ENCODE data around the gene TEX28. TPM values are rescaled to one million over a fixed set of nuclear protein-coding genes. Genes with fewer than 3 reads are reported as not detected.
"Not testable (repeated sequence)": the region's sequence is repeated elsewhere in the genome, so short reads cannot be mapped to it uniquely, and the experiment has no call there.

The TEX28 gene
- not detected for total RNA-seq

DNA sequence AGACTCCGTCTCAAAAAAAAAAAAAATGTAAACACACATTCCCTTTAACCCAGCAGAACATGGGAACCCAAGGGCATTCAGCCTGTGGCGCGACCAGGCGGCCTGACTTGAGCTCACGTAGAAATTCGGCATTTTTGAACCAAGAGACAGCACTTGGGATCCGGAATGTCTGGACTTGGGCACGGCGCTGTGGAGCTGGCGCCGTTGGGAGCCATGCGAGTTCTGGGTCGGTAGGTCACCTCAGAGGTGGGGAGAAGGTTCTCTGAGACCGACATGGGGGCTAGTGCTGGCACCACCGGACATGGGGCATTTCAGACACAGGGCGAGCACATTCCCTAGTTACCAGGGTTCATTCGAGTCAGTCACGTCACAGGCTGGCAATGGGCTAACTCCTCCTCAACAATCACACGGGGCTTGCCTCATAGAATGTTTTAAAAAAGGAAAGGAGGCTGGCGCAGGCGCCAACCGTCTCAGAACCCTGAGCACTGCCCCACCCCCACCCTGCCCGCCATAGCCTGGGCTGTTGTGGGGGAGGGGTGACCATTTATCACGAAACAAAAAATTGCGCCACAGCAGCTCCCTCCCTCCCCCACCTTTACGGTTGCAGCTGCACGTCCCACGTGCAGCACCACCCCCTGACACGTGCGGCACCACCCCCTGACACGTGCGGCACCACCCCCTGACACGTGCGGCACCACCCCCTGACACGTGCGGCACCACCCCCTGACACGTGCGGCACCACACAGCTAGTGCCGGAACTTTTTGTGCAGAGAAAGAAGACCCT, at the start of gene TEX28:
Gene TEX28, minus strand, starts transcription at position 334 of the 784 bp plus-strand sequence. CDS start 3,007 bp downstream, outside the sequence.
- no peak for ATAC-seq
- intact Hi-C loops (cut with DNase I): no loop called here

DNA sequence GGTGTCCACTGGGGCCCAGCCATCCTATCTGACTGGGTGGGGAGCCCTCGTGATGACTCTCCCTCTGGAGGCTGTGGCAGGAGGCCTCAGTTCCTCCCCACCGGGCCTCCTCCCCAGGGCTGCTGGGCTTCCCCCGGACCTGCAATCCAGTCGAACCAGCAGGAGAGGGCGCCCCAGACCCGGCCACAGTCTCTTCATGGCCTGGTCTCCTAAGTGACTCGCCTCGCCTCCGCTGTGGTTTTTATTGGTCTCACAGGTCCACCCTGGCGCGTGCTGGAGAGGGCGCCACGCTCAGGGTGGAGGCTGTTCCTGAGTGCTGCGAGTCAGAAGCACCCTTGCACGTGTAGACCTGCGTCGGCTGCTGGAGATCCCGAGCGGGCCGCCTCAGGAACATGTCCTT, 48.7 kb upstream of the TEX28 start:
- DNase-seq (ENCODE audit: low spot score); intact Hi-C loops (cut with DNase I): not testable (repeated sequence)
- peak; percentile 51 for ATAC-seq

More for the DNA sequence above, at the start of gene TEX28:
- no peak for DNase-seq (ENCODE audit: low spot score)

DNA sequence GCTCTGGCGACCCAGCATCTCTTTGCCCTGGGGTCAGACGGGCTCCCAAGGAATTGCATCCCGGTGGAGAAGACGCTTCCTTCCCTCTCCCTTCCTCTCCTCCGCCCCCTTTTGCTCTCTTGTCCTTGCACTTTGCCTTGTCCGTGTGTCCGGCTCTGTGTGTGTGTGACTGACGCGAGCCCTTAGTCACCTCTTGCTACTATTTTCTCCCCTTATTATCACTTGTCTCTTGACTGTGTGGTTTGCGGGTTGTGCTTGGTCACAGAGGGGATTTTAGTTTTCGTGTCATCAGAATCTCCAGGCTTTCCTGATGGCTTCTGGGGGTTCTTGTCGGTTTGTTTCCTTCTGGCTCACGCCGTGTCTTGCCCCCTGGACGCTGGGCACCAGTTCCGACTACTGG, 48.1 kb upstream of the TEX28 start:
- intact Hi-C loops (cut with DNase I); ATAC-seq; DNase-seq (ENCODE audit: low spot score): not testable (repeated sequence)

DNA sequence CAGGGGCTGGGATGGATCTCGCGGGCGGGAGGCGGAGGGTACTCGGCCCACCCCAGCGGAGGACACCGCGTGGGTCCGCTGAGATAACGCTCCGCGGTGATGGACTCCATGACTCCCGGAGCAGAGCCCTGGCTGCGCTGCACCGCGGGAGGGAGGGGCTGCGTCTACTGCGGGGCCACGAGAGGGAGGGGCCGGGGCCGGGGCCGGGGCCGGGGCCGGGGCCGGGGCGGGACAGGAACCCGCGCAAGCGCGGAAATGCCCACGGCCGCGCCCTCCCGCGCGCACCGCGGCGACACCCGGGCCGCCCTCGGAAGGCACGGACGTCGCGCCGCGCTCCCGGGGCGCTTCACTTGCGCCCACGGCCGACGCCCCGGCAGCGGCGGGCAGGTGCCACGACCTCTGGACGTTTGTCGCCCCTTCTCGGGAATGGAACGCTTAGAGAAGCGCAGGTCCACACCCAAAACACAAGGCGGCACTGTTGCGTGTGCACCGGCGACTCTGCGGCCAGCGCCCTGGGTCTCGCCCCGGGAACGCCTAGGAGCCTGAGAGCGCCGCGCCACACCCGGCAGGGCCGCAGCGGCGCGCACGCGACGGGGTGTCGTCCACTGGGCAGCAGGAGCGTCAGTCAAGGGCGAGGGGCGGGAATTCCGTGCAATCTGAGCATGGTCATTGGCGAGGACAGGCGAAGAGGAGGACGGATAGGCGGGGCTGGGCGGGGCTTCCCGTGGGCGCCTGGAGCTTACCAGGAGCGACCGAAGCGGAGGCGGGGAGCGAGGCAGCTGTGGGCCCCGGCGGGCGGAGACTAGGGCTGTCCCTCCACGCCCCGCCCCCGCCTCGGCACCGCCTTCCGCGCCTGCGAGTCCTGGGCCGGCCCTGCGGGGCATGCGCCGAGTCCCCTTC, 46.7 kb upstream of the TEX28 start:
- DNase-seq (ENCODE audit: low spot score); intact Hi-C loops (cut with DNase I): not testable (repeated sequence)
- peak; percentile 90 for ATAC-seq

- intact Hi-C loops (cut with DNase I): no loop called here
- ATAC-seq: no peak
- DNase-seq (ENCODE audit: low spot score): no peak
These were observed 39.6 kb upstream of the TEX28 start for GRCh38 chrX:154334496-154334895.

GRCh38 chrX:154333837-154334271, 38.9 kb upstream of the TEX28 start:
- intact Hi-C loops (cut with DNase I): no loop called here

GRCh38 chrX:154333116-154333515, 38.2 kb upstream of the TEX28 start:
- intact Hi-C loops (cut with DNase I): no loop called here
- ATAC-seq (no peak), DNase-seq (ENCODE audit: low spot score) (no peak)

More at GRCh38 chrX:154333837-154334271, 38.9 kb upstream of the TEX28 start:
- ATAC-seq (no peak), DNase-seq (ENCODE audit: low spot score) (no peak)

- ATAC-seq (no peak), DNase-seq (ENCODE audit: low spot score) (no peak)
- intact Hi-C loops (cut with DNase I): no loop called here
These were observed 37.6 kb upstream of the TEX28 start for GRCh38 chrX:154332561-154332960.

DNA sequence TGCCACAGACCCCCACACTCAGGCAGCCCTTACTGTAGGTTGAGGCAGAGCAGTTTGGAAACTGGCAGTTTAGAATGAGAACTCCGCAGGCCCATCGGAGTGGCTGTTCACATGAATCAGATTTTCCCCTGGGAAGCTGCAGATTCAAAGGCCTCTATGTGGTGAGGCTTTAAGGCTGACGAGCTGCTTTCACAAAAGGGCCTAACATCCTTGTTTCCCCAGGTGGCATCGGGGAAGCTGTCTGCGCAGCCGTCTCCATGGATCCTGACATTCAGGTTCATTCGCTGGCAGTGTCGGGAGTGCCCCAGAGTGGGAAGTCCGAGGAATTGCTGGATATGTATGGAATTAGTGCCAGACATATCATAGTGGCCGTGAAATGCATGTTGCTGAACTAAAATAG, 34.4 kb upstream of the TEX28 start:
- intact Hi-C loops (cut with DNase I): no loop called here
- no peak for DNase-seq (ENCODE audit: low spot score)
- ATAC-seq: no peak

- intact Hi-C loops (cut with DNase I): no loop called here
- no peak for DNase-seq (ENCODE audit: low spot score)
- no peak for ATAC-seq
These were observed 33.7 kb upstream of the TEX28 start for GRCh38 chrX:154328646-154329045.

- ATAC-seq: peak; percentile 19
- no peak for DNase-seq (ENCODE audit: low spot score)
- intact Hi-C loops (cut with DNase I): no loop called here
These were observed 32.3 kb upstream of the TEX28 start for GRCh38 chrX:154327038-154327820.

- intact Hi-C loops (cut with DNase I): no loop called here
- ATAC-seq (peak; percentile 53), DNase-seq (ENCODE audit: low spot score) (no peak)
These were observed 30.6 kb upstream of the TEX28 start for GRCh38 chrX:154325541-154325940.

DNA sequence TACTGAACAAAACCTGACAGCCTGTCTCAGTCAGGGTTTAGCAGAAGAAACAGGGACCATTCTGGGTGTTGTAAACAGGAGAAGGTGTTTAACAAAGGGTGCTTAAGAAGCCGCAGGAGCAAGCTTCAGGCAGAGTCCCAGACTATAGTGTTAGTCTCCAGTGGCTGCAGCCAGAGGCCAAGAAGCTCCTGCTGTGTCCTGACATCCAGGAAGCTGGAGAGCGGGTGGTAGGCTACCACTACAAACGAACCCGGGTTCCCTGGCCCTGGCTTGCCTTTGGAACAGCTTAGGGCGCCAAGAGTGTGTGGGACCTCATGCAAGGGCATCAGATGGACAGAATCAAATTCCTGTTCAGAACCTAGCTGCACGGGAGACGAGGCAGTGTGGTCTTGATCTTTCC, 28.6 kb upstream of the TEX28 start:
- ATAC-seq (no peak), DNase-seq (ENCODE audit: low spot score) (no peak)
- intact Hi-C loops (cut with DNase I): no loop called here

- DNase-seq (ENCODE audit: low spot score) (no peak), ATAC-seq (no peak)
- intact Hi-C loops (cut with DNase I): no loop called here
These were observed 28.0 kb upstream of the TEX28 start for GRCh38 chrX:154322890-154323289.

DNA sequence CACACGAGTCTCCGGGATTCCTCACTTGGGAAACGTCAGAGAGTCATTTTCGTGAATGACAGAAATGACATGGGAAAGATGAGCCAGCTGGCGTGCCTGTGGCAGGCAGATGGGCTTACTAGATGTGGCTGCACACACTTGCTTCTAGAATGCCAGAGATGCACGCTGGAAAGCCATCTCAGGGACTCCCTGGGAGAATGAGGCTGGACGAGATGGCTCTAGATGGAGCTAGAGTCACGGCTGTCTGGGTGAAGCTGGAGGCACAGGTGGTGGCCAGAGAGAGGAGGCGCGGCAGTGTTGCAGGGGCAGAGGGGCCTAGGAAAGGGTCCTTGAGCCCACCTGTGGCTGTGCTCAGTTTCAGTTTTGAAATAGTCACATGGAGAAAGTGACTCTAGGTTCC, 26.7 kb upstream of the TEX28 start:
- no peak for ATAC-seq
- DNase-seq (ENCODE audit: low spot score): no peak
- intact Hi-C loops (cut with DNase I): no loop called here

DNA sequence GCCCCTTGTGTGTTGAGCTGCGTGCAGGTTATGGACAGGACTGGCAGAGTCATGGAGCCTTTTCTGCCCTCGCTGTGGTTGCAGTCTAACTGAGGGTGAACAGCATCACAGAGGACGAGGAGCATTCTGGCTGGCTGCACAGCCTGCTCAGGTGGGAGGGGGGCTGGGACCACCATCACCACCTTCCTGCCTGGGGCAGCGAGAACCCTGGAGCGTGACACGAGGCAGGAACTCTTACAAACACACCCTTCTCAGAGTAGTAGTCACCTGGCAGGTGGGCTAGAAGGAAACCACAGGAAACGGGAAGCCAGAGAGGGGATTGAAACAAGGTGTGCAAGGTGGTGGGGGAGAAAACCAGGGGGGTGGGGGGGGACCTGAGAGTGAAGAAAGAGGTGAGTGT, 26.2 kb upstream of the TEX28 start:
- intact Hi-C loops (cut with DNase I): no loop called here
- DNase-seq (ENCODE audit: low spot score) (no peak), ATAC-seq (no peak)

- DNase-seq (ENCODE audit: low spot score) (no peak), ATAC-seq (no peak)
- intact Hi-C loops (cut with DNase I): no loop called here
These were observed 25.5 kb upstream of the TEX28 start for GRCh38 chrX:154320406-154320805.

GRCh38 chrX:154317391-154317995, 22.6 kb upstream of the TEX28 start:
- intact Hi-C loops (cut with DNase I): no loop called here
- ATAC-seq (peak; percentile 34), DNase-seq (ENCODE audit: low spot score) (no peak)

DNA sequence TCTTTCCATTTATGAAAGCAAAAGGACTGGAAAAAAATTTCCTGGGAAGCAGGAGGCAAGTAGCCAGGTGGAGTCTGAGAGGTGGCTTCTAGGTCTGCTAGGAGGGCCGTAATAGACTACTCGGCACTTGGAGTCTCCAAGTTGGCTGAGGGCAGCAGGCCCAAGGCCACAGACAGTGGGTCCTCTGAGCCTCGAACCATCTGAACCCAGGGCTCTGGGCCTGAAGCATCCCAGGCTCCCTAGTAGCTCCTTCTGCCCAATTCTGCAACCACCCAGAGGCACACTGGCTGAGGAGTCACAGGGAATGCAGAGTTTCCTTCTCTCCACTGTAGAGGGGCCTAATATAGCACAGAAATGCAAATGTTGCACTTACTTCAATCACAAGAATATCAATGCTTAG, 20.5 kb upstream of the TEX28 start:
- DNase-seq (ENCODE audit: low spot score) (no peak), ATAC-seq (no peak)
- intact Hi-C loops (cut with DNase I): no loop called here

Data from sciatic nerve (tissue), 2 donors.